Measurements from ENCODE around the gene KIF14. TPM values are rescaled to one million over a fixed set of nuclear protein-coding genes. Genes with fewer than 3 reads are reported as not detected.

The KIF14 gene
- total RNA-seq, 1 experiment from 2014 or later: 34.3 TPM

Other genes with a start within 250 kb of the KIF14 start
- gene ZNF281, start 210.7 kb downstream of the KIF14 start, total RNA-seq (2014; rRNA removed; shearing (Covaris generic)): 19.0 and 21.7 TPM in 2 replicates
- 46.0 and 54.2 TPM in 2 replicates for gene DDX59, start 49.2 kb upstream of the KIF14 start, total RNA-seq (2014; rRNA removed; shearing (Covaris generic))
- gene CAMSAP2, start 118.1 kb upstream of the KIF14 start, total RNA-seq (2014; rRNA removed; shearing (Covaris generic)): 47.8 and 49.7 TPM in 2 replicates

Measured in NCI-H460 (cell line).